ENCODE measurements around the gene HLA-DQA2.

DNA sequence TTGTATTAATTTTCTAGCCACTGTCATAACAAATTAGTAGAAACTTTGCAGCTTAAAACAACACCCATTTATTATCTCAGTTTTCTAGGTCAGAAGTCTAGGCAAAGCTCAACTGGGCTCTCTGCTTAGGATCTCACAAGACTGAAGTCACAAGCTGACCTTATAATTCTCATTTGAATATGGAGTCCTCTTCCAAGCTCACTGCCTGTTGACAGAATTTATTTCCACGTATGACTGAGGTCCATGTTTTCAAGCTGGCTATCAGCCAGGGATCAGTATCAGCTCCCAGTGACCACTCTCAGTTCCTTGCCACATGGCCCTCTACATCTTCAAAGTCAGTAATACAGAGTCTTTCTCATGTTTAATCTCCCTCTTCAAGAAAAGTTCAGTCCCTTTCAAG is 33.9 kb downstream of the HLA-DQA2 start:
- TF ChIP-seq FOXM1 (IDR thresholded peaks at IDR 0.05; ENCODE audit: borderline replicate concordance, low read depth) (no peak), RAD21 (IDR thresholded peaks at IDR 0.05; ENCODE audit: low read depth) (no peak)
- TF ChIP-seq, protein P1, sequence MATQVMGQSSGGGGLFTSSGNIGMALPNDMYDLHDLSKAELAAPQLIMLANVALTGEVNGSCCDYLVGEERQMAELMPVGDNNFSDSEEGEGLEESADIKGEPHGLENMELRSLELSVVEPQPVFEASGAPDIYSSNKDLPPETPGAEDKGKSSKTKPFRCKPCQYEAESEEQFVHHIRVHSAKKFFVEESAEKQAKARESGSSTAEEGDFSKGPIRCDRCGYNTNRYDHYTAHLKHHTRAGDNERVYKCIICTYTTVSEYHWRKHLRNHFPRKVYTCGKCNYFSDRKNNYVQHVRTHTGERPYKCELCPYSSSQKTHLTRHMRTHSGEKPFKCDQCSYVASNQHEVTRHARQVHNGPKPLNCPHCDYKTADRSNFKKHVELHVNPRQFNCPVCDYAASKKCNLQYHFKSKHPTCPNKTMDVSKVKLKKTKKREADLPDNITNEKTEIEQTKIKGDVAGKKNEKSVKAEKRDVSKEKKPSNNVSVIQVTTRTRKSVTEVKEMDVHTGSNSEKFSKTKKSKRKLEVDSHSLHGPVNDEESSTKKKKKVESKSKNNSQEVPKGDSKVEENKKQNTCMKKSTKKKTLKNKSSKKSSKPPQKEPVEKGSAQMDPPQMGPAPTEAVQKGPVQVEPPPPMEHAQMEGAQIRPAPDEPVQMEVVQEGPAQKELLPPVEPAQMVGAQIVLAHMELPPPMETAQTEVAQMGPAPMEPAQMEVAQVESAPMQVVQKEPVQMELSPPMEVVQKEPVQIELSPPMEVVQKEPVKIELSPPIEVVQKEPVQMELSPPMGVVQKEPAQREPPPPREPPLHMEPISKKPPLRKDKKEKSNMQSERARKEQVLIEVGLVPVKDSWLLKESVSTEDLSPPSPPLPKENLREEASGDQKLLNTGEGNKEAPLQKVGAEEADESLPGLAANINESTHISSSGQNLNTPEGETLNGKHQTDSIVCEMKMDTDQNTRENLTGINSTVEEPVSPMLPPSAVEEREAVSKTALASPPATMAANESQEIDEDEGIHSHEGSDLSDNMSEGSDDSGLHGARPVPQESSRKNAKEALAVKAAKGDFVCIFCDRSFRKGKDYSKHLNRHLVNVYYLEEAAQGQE (IDR thresholded peaks at IDR 0.05; ENCODE audit: low read depth) = no peak

Measured in Ishikawa (cell line).